Omental fat pad (tissue), 4 donors: ENCODE results near the gene ATXN7L1. TPM values are rescaled to one million over a fixed set of nuclear protein-coding genes. Genes with fewer than 3 reads are reported as not detected.

Experiments used
- ATAC-seq: fragments of 150-250 bp; one replicate; pipeline ENCODE4 v1.9.1; 2016; ENCODE audit warnings: mild to moderate bottlenecking, moderate library complexity; ENCODE audit not compliant: low FRiP score
- DNase-seq: peaks from one replicate; pipeline ENCODE4 v3.0.0-alpha.2; 2019; ENCODE audit warnings: low spot score
- CTCF ChIP-seq, 3 donors: fragments of 450-650 bp; IDR thresholded peaks; one replicate each; pipeline ENCODE4 v1.5.1; 2016 to 2017; ENCODE audit warnings: antibody characterized with exemption in 3 of 3, mild to moderate bottlenecking in 3 of 3, moderate library complexity in 2 of 3
- total RNA-seq, 4 donors: library from RNA; depleted of rRNA; stranded (reverse); fragments of >200 nt; gene quantifications; one replicate each; pipeline ENCODE4 v1.1.0, GENCODE V29; 2016

ATXN7L1 gene
- total RNA-seq, 4 donors from 2014 or later = 10.6 to 19.5 (median 12.2) TPM

- no peak for DNase-seq
- no peak for TF ChIP-seq CTCF (IDR thresholded peaks at IDR 0.05)
- ATAC-seq = no peak
Observed at GRCh38 chr7:105911961-105912575, 35.7 kb upstream of the ATXN7L1 start.

GRCh38 chr7:105910172-105910571 lies 33.8 kb upstream of the ATXN7L1 start:
- DNase-seq = no peak
- no peak for TF ChIP-seq CTCF (IDR thresholded peaks at IDR 0.05)
- ATAC-seq = no peak

- TF ChIP-seq CTCF (IDR thresholded peaks at IDR 0.05) = no peak
- ATAC-seq (no peak), DNase-seq (no peak)
Observed at GRCh38 chr7:105909742-105910141, 33.3 kb upstream of the ATXN7L1 start.

- DNase-seq = no peak
- no peak for ATAC-seq
- TF ChIP-seq CTCF (IDR thresholded peaks at IDR 0.05) = no peak
Observed at GRCh38 chr7:105907129-105907846, 30.9 kb upstream of the ATXN7L1 start.

- no peak for TF ChIP-seq CTCF (IDR thresholded peaks at IDR 0.05)
- no peak for ATAC-seq
- DNase-seq = no peak
Observed at GRCh38 chr7:105906695-105907094, 30.3 kb upstream of the ATXN7L1 start.

- no peak for TF ChIP-seq CTCF (IDR thresholded peaks at IDR 0.05)
- DNase-seq = no peak
- no peak for ATAC-seq
Observed at GRCh38 chr7:105905910-105906568, 29.6 kb upstream of the ATXN7L1 start.
